Measurements from ENCODE around the gene FILIP1. TPM values are rescaled to one million over a fixed set of nuclear protein-coding genes. Genes with fewer than 3 reads are reported as not detected.
A peak's percentile ranks its signal among the peaks of the same experiment; 100 is the strongest.

FILIP1 gene
- total and polyA plus RNA-seq, 10 of the 15 experiments (the other 5 are each of a cell fraction or from before 2014, with no cell fraction given), result 0.23 to 2.0 (median 0.44) TPM

DNA sequence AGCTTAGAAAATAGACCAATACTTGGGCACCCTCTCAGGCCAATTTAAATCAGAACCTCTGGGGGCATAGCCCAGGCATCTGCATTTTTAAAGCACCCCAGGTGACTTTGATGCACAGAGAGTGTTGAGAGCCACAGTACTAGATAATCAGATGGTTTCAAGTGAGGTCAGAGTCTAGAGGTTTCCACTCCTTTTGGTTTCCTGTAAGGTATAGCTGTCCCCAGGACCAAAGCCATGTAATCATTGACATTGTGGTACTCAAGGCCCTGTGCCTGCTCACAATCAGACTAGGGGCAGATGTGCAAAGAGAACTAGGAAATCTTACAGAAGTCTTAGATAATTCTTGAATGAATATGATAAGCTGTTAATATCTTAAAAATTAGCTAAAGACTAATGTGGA, 9.1 kb downstream of the FILIP1 start:
- in situ Hi-C loops (cut with MboI), result no loop called here
- Histone ChIP-seq H3K79me2 (ENCODE audit: control insufficient read depth, insufficient read depth, low read length) (no peaks in the 10 kb centered on the region), H3K27ac (ENCODE audit: control insufficient read depth, insufficient read depth) (no peak overlapping the region), H3K36me3 (ENCODE audit: control insufficient read depth in 2 of 2, insufficient read depth in 2 of 2, low read length in 1 of 2) (no peaks in the 10 kb centered on the region), H3K4me2 (ENCODE audit: control insufficient read depth, insufficient read depth) (no peak overlapping the region), H3K9ac (ENCODE audit: control insufficient read depth, insufficient read depth, low read length) (no peak overlapping the region), H3K9me3 (replicated peaks; ENCODE audit: control insufficient read depth, insufficient read depth, low read length) (no peaks in the 10 kb centered on the region), H3K4me1 (ENCODE audit: control insufficient read depth, insufficient read depth, low read length) (0 out of 2 replicates have a peak, but pooled peaks cover 4% of the 10 kb centered on the region), H2AFZ (ENCODE audit: control insufficient read depth, low read depth, low read length) (no peak overlapping the region), H4K20me1 (ENCODE audit: control insufficient read depth, insufficient read depth) (no peaks in the 10 kb centered on the region), H3K4me3 (no peak overlapping the region), H3K27me3 (replicated peaks in 1 of 2; ENCODE audit: control insufficient read depth in 2 of 2, insufficient read depth in 2 of 2, low read length in 1 of 2) (no peaks in the 10 kb centered on the region)
- BruUV-seq (replicated peaks), result no TSS peak
- ChIA-PET RAD21 (ENCODE audit: unreplicated experiment) (interaction anchor here (0.7 to 1.2 kb wide), 5 partner anchors 9 to 199 kb away, joined by 3 to 6 read pairs (median 4); partner anchors contain the start of genes FILIP1 and TMEM30A), SMC1A (ENCODE audit: uncharacterized antibody, unreplicated experiment) (interaction anchor here (1.2 to 6.1 kb wide), 6 partner anchors 9 to 68 kb away, joined by 3 to 64 read pairs (median 5); partner anchors contain the start of gene FILIP1), CTCF (interaction anchor here (0.7 to 2.5 kb wide), 7 partner anchors 10 to 217 kb away, joined by 3 to 11 read pairs (median 4); partner anchors contain the start of gene FILIP1), POLR2A (interaction anchor here (0.7 to 1.5 kb wide), 2 partner anchors 9 to 19 kb away, joined by 3 read pairs; partner anchors contain the start of gene FILIP1)
- DNase-seq (ENCODE audit: low read depth, low spot score) (no peak), FAIRE-seq (no peak), ATAC-seq (peak; percentile 73)
- no peak for TF ChIP-seq ZBED1 (IDR thresholded peaks at IDR 0.05; ENCODE audit: borderline replicate concordance)
- no peak for TF ChIP-seq RCOR1 (conservative IDR thresholded peaks at IDR 0.05; ENCODE audit: low read depth, low read length)
- TF ChIP-seq, protein P1, sequence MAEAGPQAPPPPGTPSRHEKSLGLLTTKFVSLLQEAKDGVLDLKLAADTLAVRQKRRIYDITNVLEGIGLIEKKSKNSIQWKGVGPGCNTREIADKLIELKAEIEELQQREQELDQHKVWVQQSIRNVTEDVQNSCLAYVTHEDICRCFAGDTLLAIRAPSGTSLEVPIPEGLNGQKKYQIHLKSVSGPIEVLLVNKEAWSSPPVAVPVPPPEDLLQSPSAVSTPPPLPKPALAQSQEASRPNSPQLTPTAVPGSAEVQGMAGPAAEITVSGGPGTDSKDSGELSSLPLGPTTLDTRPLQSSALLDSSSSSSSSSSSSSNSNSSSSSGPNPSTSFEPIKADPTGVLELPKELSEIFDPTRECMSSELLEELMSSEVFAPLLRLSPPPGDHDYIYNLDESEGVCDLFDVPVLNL (IDR thresholded peaks at IDR 0.05; ENCODE audit: low read depth, low read length), result no peak
- TF ChIP-seq, protein P2, sequence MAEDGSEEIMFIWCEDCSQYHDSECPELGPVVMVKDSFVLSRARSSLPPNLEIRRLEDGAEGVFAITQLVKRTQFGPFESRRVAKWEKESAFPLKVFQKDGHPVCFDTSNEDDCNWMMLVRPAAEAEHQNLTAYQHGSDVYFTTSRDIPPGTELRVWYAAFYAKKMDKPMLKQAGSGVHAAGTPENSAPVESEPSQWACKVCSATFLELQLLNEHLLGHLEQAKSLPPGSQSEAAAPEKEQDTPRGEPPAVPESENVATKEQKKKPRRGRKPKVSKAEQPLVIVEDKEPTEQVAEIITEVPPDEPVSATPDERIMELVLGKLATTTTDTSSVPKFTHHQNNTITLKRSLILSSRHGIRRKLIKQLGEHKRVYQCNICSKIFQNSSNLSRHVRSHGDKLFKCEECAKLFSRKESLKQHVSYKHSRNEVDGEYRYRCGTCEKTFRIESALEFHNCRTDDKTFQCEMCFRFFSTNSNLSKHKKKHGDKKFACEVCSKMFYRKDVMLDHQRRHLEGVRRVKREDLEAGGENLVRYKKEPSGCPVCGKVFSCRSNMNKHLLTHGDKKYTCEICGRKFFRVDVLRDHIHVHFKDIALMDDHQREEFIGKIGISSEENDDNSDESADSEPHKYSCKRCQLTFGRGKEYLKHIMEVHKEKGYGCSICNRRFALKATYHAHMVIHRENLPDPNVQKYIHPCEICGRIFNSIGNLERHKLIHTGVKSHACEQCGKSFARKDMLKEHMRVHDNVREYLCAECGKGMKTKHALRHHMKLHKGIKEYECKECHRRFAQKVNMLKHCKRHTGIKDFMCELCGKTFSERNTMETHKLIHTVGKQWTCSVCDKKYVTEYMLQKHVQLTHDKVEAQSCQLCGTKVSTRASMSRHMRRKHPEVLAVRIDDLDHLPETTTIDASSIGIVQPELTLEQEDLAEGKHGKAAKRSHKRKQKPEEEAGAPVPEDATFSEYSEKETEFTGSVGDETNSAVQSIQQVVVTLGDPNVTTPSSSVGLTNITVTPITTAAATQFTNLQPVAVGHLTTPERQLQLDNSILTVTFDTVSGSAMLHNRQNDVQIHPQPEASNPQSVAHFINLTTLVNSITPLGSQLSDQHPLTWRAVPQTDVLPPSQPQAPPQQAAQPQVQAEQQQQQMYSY (CRISPR knock-in tag; IDR thresholded peaks at IDR 0.05), result no peak
- no peak for TF ChIP-seq CEBPB (IDR thresholded peaks at IDR 0.05; ENCODE audit: borderline replicate concordance in 1 of 2, low read depth in 2 of 2, low read length in 2 of 2)
- TF ChIP-seq BMI1 (IDR thresholded peaks at IDR 0.05; ENCODE audit: borderline replicate concordance), result no peak
- no peak for TF ChIP-seq JUND (IDR thresholded peaks at IDR 0.05; ENCODE audit: low read depth, low read length)
- TF ChIP-seq, protein P3, sequence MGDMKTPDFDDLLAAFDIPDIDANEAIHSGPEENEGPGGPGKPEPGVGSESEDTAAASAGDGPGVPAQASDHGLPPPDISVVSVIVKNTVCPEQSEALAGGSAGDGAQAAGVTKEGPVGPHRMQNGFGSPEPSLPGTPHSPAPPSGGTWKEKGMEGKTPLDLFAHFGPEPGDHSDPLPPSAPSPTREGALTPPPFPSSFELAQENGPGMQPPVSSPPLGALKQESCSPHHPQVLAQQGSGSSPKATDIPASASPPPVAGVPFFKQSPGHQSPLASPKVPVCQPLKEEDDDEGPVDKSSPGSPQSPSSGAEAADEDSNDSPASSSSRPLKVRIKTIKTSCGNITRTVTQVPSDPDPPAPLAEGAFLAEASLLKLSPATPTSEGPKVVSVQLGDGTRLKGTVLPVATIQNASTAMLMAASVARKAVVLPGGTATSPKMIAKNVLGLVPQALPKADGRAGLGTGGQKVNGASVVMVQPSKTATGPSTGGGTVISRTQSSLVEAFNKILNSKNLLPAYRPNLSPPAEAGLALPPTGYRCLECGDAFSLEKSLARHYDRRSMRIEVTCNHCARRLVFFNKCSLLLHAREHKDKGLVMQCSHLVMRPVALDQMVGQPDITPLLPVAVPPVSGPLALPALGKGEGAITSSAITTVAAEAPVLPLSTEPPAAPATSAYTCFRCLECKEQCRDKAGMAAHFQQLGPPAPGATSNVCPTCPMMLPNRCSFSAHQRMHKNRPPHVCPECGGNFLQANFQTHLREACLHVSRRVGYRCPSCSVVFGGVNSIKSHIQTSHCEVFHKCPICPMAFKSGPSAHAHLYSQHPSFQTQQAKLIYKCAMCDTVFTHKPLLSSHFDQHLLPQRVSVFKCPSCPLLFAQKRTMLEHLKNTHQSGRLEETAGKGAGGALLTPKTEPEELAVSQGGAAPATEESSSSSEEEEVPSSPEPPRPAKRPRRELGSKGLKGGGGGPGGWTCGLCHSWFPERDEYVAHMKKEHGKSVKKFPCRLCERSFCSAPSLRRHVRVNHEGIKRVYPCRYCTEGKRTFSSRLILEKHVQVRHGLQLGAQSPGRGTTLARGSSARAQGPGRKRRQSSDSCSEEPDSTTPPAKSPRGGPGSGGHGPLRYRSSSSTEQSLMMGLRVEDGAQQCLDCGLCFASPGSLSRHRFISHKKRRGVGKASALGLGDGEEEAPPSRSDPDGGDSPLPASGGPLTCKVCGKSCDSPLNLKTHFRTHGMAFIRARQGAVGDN (IDR thresholded peaks at IDR 0.05), result no peak
- TF ChIP-seq ZNF274 (IDR thresholded peaks at IDR 0.05; ENCODE audit: insufficient read depth, insufficient read length), result no peak
- TF ChIP-seq NFXL1 (IDR thresholded peaks at IDR 0.05; ENCODE audit: borderline replicate concordance), result no peak
- TF ChIP-seq CHD2 (IDR thresholded peaks at IDR 0.05; ENCODE audit: borderline replicate concordance, low read depth, low read length), result no peak
- no peak for TF ChIP-seq LARP7 (IDR thresholded peaks at IDR 0.05)
- intact Hi-C loops (cut with micrococcal nuclease; ENCODE audit: unreplicated experiment), result no loop called here

Data from GM12878 (cell line).